HK-2 (cell line): ENCODE data around the gene HS3ST3B1.

Source experiments
- DNase-seq: peaks from one replicate; pipeline ENCODE4 v3.0.0-alpha.2; 2018; ENCODE audit not compliant: unreplicated experiment

Gene HS3ST3B1

DNA sequence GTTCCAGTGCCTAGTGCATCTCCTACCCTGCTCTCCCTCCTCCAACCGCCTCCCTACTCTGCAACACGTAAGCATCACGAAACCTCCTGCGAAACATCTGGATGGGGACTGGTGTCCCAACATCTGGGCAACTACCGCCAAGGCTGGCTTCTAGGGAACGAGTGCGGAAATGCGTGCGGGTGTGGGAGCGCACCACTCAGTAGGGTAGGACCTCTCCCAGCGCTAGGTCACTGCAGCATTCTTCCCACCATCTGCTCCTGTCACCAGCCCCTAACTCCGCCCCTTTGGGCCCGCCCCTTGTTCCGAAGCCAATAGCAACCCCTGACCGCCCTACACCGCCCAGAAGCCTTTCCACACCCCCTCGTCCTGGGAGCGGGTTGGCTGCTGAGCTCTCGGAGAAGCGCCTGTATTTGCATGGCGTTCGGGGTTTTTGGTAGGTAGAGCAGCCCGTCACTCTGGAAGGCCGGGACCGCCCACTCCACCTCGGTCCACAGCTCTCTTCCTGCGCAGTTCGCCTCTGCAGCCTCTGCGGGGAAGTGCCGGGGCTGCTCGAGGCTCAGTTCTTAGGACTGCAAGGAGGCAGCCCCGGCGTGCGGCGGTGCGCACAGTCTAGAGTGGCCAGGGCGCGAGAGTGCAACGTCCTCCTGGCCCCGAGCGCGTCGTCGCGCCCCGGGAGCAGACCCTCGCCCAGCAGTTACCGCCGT lies at the start of gene HS3ST3B1:
Gene HS3ST3B1 (plus strand): TSS at position 507 of the 704 bp plus-strand sequence. CDS start 438 bp downstream, outside the sequence.
- peak; percentile 99 for DNase-seq

DNA sequence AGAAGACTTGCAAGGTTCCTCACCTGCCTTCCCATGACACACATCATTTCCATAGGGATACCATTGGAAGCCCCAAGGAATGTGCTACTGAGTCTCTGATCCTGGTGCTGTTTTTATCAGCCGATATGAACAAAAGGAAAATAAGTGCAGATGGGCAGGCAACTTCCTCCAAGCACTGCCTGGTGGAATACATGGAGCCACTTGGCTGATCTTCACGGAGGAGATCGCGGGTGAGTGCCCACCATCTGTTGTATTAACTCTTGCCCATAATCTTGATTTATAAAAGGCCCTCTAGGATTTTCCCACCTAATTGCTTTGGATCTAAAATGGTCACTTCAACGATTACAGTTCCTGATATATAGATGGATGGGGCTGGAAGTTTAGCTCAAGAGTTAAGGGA lies 39.5 kb upstream of the HS3ST3B1 start:
- DNase-seq: no peak

DNA sequence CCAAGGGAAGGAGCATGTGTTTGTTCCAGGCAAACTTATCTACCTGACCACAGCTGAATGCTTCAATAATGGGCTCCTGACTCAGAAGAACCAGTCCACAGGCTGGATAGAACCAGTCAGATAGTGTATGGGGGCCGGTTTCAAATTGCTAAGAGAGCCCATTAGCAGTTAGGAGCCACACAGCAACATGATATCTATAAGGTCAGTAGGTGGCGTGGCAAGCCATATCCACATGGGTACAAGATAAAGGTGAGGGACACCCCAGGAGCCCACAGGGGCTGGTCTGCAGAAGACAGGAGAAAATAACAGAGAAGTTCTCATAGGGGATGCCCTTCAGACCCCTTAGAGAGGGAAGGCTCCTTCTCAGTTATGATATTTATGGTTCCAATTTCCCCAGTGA lies 32.6 kb upstream of the HS3ST3B1 start:
- DNase-seq: no peak

DNA sequence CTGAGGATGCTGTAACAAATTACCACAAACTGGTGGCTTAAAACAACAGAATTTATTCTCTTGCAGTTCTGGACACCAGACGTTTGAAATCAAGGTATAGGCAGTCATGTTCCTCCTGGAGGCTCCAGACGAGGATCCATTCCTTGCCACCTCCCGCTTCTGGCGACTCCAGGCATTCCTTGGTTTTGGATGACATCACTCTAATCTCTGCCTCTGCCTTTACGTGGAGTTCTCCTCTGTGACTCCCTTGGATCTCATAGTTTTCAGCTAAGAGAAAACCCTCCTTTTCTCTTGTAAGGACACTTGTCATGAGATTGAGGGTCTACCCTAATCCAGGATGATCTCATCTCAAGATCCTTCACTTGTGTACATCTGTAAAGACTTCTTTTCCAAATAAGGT lies 31.4 kb upstream of the HS3ST3B1 start:
- no peak for DNase-seq

DNA sequence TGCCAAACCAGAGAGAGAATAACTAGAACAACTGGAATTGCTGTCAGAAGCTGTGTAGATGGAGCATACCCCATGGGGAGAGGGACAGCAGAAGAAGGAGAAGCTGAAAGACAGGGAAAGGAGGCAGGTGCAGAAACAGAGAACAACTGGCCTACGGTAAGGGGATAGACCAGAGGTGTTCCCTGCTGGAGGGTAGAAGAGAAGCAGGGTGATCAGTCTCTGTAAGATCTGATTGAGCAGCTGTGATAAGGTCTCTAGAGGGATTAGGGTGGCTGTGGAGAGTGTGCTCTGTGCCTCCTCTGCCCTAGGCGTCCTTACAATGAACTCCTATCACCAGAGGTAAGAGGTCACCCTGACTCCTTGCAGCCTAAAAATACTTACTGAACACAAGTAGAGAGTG lies 30.4 kb upstream of the HS3ST3B1 start:
- DNase-seq: no peak

DNA sequence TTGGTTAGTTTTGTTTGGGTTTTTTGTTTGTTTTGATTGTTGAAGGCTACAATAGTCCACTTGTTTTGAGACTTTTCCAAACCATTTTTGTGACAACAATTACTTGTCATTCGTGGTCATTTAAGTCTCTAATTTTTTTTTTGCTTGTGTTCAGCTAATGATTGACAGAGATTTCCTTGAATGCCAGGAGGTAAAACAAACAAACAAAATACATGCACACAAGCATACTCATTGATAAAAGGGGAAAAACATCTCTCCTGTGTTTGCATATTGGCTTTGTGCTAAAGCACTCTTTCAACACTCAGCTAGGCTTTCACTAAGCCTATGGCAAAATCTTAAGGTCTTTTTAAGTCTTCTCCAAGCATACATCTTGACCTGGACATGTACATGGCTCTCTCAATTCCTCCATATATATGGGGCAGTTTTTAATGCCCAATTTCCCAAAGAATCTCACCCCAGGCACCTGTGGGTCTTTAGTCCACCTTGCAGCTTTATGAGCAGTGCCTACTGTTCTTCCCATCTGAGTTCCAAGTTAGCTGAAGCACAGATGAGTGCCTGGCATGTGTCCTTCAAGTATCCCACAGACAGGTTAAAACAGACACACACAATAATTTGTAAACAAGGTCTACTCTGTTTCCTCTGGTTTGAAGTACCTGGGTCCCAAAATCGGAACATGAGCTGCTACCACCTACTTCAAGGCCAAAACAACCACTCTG lies 24.2 kb upstream of the HS3ST3B1 start:
- DNase-seq: no peak

DNA sequence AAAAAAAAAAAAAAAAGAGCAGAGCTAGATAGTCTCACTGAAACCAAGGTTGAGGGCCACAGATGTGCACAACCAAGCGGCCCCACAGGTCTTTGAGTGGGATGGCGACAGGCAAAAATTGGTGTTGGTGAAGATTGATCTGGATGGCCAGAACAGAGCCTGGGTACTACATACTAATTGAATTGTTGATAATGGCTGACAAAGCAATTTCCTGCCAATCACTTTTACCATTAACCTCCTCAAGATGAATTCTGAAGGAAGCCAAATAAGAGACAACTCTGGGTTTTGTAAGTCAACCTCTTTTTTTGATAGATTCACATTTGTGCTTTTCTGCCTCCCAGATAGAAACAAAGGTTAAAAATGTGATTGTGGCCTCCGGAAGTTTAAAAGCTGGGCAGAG lies 19.4 kb upstream of the HS3ST3B1 start:
- DNase-seq: no peak

DNA sequence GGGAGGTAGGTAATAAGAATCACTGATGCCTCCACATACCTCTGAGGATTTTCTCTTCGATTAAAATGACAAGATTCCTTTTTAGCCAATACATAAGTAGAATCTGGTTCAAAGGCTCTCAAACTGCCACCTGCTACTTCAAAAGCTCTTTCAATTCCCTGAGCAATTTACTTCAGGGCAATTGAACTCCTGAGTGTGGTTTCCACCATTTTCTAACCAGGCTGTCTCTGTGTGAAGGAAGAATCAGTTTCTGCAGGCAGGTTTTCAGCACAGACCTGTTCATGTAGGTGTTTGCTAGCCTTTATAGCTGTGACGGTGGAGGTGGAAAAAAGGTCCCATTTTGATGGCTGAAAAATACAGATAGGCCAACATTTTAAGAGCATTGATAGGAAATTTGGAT lies 18.2 kb upstream of the HS3ST3B1 start:
- DNase-seq: no peak

DNA sequence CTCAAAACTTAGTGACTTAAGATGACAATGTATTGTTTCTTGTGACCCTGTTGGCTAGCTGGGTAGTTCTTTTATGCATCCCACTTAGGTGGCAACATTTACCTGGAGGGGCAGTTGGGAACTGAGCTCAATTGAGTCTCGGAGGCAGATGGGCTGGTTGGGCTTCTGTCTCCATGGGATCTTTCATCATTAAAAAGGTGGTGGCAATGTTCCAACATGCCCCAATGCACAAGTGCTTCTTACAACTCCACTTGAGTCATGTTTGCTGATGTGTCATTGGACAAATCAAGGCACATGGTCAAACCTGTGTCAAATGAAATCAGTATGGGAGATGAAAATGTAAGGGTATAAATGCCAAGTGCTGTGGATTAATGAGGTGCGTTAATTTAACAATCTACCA lies 11.7 kb upstream of the HS3ST3B1 start:
- no peak for DNase-seq

DNA sequence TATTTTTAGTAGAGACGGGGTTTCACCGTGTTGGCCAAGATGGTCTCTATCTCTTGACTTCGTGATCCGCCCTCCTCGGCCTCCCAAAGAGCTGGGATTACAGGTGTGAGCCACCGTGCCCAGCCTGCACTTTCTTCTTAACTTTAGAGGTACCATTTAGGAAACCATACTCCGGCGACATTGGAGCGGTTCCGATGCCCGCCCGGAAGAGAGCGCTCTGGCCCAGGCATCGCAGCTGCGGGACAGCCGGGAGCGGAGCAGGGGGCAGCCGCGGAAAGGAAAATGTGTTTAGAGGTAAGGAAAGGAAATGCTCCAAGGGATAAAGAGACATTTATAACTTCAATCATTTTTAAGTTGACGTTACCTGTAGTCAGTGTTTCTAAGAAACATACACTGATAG lies 6.0 kb upstream of the HS3ST3B1 start:
- no peak for DNase-seq

DNA sequence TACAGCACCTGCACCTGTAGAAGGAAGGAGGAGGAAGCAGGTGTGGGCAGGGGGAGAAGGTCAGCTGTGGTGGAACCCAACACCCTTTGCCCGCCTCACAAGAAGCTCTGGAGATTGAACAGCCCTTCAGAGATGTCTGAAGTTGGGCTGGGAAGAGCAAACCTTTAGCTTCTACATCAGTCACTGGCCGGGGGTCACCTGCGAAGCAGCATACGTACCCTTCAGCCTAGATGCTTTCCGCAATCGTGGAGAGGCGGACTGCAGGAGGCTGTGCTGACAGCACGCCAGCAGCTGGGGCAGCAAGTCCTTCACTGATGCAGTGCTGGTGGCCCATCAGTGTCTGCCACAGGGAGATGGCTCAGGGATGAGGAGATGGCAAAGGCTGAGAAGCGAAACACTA lies 5.2 kb upstream of the HS3ST3B1 start:
- no peak for DNase-seq

DNA sequence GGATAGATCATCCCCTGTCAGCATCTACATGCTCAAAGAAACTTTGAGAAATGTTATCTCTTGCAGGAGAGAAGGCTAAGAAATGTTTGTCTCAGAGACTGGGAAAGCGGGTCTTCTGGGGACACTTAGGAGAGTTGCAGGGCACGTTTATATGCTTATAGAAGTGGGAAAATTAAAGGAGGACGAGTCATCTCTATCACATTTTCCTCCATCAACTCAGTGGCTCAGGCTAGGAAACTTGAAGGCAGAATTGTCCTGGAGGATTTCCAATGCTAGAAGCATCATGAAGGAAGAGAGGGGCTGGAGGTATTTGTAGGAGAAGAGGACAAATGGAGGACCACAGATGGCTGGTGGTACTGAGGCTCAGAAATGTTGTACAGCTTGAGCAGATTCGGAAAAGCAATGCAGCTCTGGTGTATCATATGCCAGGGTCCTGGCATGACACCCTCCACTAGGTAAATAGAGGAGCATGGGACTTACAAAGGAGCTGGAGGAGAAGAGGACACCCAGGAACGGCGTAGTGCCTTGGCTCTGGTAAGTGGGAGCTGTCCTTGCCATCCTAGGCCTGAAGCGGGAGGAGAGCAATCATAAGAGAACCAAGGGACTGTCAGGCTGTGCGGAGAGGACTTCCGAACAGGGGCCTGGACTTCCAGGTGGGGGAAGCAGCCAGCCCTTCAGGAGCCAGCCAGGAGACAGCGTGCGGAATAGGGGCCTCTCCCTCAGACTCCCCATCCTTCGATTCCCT lies 4.5 kb upstream of the HS3ST3B1 start:
- DNase-seq: no peak

DNA sequence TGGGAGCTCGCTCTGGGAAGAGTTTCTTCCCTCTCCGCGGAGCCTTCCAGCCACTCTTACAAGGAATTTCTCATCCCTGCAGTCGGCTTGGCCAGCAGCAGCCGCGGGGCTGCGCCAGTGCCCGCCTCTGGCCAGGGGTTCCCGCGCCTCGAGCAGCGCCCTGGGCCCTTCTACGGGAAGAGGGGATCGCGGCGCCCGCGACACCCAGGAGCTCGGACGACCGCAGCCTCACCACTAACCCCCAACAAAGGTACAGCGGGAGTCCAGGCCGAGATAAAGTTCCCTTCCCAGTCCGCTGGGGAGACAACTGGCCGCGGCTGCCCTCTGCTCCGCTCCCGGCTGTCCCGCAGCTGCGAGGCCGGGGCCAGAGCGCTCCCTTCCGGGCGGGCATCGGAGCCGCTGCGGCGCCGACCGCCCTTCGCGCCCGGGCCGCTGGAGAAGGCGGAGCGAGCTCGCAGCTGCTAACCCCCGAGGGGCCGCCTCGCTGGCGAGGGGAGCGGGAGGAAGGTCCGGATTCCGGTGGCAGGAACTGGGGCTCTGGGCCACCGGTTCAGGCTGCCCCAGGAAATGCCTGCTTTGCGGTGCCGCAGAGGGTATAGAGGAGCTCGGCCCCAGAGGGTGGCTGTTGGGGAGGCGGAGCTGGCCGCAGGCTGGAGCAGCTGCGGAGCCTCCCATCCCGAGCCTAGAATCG lies 3.6 kb upstream of the HS3ST3B1 start:
- peak; percentile 75 for DNase-seq

DNA sequence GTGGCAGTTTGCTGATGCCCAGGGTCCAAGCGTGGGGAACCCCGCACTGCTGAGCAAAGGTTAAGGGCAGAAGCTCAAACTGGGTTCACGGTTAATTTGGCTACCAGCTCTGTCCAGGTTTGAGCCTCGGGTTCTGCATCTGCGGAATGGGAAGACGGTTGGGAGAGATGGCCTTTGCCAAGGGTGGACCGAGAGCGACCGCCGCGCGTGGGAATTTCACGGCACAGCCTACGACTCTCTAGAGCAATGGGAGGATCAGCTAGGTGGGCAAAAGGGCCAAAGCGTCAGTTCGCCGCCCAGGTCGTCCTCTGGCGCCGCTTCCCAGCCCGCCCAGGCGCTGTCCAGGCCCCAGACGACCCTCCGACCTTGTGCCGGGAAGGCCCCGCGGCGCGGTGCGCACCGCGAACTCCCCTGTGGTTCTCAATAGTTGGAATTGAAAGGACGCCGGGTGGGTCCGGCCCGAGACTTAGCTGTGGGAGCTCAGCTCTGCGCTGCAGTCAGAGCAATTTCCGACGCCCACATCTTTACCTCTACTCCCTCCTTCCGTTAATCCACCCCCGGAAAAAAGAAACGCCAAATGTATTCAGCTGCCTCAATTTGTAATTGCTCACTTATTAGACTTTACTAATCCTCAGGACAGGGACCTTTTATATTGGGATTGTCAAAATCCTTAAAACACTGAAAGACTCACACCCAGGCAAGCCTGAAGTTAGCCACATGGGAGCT lies 2.5 kb upstream of the HS3ST3B1 start:
- DNase-seq: no peak

DNA sequence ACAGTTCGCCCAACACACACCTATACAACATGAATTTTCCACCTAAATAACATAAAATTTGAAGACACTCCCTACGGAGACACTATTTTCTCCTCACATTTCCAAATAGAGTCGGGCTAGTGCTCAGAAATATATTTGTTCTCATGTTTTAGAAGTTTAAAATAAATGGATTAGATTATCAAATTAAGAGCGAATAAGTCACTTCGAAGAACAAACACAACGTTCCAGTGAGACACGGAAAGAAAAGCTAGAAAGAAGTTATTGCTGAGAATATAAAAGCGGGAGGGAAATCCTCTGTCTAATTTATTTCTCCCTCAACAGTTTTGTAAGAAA lies 2.0 kb upstream of the HS3ST3B1 start:
- no peak for DNase-seq

DNA sequence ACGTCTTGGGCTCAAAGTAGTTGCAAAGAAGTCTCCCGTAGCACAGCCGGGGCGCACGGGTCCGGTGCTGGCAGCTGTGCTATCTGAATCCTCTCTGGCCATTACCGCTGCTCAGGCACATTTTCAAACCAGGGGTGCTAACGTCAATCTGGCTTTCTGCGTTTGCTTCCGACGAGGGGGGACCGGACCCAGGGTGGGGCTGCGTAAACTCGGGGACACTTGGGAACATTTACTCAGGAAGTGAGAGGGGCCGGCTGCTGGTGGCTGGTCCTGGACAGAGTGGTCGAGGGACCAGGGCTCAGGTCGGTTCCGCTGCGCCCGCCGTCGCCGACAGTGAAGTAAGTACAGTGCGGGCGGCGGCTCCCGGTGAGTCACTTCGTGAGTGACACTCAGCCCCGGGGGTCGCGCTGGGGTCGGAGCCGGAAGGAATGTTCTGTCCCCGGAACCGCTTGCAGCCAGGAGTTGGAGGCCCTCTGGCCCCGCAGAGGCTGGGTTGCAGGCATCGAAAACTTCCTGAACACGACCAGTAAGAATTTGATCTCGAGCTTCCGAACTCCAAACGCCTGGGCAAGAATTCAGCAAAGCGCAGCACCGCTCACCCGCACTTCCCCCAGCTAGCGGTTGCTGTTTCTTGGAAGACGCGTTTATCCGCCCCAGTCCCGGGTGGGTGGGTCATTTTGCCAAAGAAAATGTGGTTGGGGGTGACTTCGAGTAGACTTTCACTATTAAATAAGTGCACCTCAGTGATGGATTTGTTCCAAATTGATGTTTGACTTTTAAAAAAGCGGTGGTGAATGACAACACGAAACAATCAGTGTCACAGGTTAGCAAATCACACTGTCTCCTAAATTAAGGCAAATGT lies 1.4 kb upstream of the HS3ST3B1 start:
- peak; percentile 36 for DNase-seq

DNA sequence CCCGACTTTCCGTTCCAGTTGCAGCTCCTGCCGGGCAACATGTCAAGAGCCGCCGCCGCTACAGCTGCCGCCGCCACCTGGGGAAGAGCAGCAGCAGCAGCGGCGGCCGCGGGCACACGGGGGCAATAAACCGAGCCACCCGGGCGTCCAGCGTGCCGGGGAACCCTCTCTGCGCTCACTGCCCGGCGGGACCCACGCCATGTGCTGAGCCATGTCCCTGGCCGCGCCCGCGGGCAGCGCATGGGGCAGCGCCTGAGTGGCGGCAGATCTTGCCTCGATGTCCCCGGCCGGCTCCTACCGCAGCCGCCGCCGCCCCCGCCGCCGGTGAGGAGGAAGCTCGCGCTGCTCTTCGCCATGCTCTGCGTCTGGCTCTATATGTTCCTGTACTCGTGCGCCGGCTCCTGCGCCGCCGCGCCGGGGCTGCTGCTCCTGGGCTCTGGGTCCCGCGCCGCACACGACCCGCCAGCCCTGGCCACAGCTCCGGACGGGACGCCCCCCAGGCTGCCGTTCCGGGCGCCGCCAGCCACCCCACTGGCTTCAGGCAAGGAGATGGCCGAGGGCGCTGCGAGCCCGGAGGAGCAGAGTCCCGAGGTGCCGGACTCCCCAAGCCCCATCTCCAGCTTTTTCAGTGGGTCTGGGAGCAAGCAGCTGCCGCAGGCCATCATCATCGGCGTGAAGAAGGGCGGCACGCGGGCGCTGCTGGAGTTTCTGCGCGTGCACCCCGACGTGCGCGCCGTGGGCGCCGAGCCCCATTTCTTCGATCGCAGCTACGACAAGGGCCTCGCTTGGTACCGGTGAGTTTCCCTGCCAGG lies 604 bp downstream of the HS3ST3B1 start:
- DNase-seq: peak; percentile 47

DNA sequence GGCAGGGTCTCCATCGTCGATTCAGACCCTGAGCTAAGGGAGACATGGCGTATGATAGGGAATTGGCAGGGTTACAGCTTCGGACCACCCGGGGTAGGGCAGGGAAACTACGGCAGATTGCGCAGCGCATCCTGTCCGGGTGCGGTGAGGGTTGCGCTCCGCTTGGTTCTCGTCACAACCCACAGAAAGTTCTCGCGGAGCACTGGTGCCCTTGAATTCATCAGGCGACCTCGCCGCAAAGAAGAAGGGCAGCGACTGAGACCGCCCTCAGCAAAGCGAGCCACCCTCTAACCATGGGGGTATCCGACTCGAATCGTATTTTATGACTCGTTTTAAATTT lies 1.2 kb downstream of the HS3ST3B1 start:
- DNase-seq: peak; percentile 60

DNA sequence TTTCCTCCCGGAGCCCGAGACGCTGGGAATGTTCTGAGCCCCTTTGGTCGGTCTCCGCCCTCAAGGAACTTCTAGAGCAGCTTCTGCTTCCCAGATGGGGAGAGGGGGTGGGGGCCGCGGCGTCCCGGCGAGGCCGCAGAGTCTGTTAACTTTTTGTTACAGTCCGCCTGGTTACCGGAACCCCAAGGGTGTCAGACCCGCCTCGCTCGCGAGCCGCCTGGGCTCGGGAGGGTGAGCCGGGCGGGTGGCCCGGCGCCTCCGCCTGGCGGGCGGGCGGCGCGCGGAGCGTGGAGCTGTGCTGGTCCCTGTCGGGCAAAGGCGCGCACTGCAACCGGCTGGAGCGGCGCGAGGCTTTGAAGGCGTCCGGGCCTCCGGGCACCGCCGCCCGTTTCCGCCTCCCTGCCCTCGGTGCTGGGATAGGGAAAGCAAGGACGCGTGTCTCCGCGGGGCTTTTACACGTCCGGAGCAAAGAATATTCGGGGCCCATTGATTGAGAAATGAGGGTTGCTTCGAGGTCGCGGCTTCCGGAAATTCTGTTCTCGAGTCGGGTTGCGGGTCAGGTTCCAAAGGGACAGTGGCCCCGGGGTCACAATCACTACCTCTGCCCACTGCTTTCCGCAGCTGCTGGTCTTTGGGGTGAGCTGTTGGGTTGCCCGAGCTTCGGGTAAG lies 1.7 kb downstream of the HS3ST3B1 start:
- DNase-seq: peak; percentile 85
